SIG-M5 (cell line): Measurements from ENCODE around the gene BORCS6.

ENCODE experiments used
- DNase-seq: peaks from one replicate; lab custom pipeline; 2025; lab: John Stamatoyannopoulos, UW

Gene BORCS6

GRCh38 chr17:8154608-8155155 lies 35.3 kb downstream of the BORCS6 start:
- DNase-seq: no peak

- no peak for DNase-seq
Observed at GRCh38 chr17:8153957-8154607, 35.9 kb downstream of the BORCS6 start.

- DNase-seq: no peak
Observed at GRCh38 chr17:8153525-8153956, 36.4 kb downstream of the BORCS6 start.

GRCh38 chr17:8153031-8153451 lies 36.9 kb downstream of the BORCS6 start:
- no peak for DNase-seq

- DNase-seq: peak; percentile 66
Observed at GRCh38 chr17:8152112-8152775, 37.7 kb downstream of the BORCS6 start, which contains the start of gene PER1. TSS of gene PER1 (minus strand) at chr17:8152404. CDS start at chr17:8150706, 1,698 bp downstream.

- DNase-seq: no peak
Observed at GRCh38 chr17:8151641-8152111, 38.3 kb downstream of the BORCS6 start.

- no peak for DNase-seq
Observed at GRCh38 chr17:8151120-8151640, 38.8 kb downstream of the BORCS6 start.

GRCh38 chr17:8150194-8151119 lies 39.5 kb downstream of the BORCS6 start:
- DNase-seq: no peak

GRCh38 chr17:8149419-8150193 lies 40.4 kb downstream of the BORCS6 start:
- DNase-seq: no peak

- DNase-seq: no peak
Observed at GRCh38 chr17:8148560-8148959, 41.4 kb downstream of the BORCS6 start.

- no peak for DNase-seq
Observed at GRCh38 chr17:8147805-8148404, 42.1 kb downstream of the BORCS6 start.

- DNase-seq: no peak
Observed at GRCh38 chr17:8147141-8147804, 42.7 kb downstream of the BORCS6 start.

- DNase-seq: no peak
Observed at GRCh38 chr17:8146381-8147140, 43.4 kb downstream of the BORCS6 start.

GRCh38 chr17:8145811-8146210 lies 44.2 kb downstream of the BORCS6 start:
- DNase-seq: no peak

- no peak for DNase-seq
Observed at GRCh38 chr17:8144401-8145231, 45.4 kb downstream of the BORCS6 start.

GRCh38 chr17:8143581-8144400 lies 46.2 kb downstream of the BORCS6 start:
- no peak for DNase-seq

GRCh38 chr17:8142887-8143580 lies 46.9 kb downstream of the BORCS6 start:
- DNase-seq: no peak
